Activated naive CD4-positive, alpha-beta T cell treated with anti-CD3 and anti-CD28 coated beads, Interleukin-2, amount 10 ng/mL, durations not matched to agents 7 days and 5 days (primary cell): Measurements from ENCODE around the gene ELOVL2.
A peak's percentile ranks its signal among the peaks of the same experiment; 100 is the strongest.

Source experiments
- CTCF ChIA-PET: fragments of 350-600 bp; sonication (Branson Sonifier 250); formaldehyde crosslinking; loops from one replicate; lab custom pipeline; 2021; ENCODE audit warnings: antibody characterized with exemption; lab: Charles Lee
- DNase-seq: peaks from one replicate; pipeline ENCODE4 v3.0.0-alpha.2; 2020
- H3K27ac Mint-ChIP-seq: one replicate; pipeline ENCODE4 v1.8.0; 2021; ENCODE audit warnings: mild to moderate bottlenecking, moderate library complexity, mixed read lengths
- H3K27me3 Mint-ChIP-seq: one replicate; pipeline ENCODE4 v1.8.0; 2021; ENCODE audit warnings: mild to moderate bottlenecking, mixed read lengths
- H3K36me3 Mint-ChIP-seq: one replicate; pipeline ENCODE4 v1.8.0; 2021; ENCODE audit warnings: mixed read lengths
- H3K4me1 Mint-ChIP-seq: one replicate; pipeline ENCODE4 v1.8.0; 2021; ENCODE audit warnings: mixed read lengths
- H3K4me3 Mint-ChIP-seq: one replicate; pipeline ENCODE4 v1.8.0; 2021; ENCODE audit warnings: mild to moderate bottlenecking, moderate library complexity, mixed read lengths
- H3K9me3 Mint-ChIP-seq: one replicate; pipeline ENCODE4 v1.8.0; 2021; ENCODE audit warnings: mixed read lengths

ELOVL2 gene

DNA sequence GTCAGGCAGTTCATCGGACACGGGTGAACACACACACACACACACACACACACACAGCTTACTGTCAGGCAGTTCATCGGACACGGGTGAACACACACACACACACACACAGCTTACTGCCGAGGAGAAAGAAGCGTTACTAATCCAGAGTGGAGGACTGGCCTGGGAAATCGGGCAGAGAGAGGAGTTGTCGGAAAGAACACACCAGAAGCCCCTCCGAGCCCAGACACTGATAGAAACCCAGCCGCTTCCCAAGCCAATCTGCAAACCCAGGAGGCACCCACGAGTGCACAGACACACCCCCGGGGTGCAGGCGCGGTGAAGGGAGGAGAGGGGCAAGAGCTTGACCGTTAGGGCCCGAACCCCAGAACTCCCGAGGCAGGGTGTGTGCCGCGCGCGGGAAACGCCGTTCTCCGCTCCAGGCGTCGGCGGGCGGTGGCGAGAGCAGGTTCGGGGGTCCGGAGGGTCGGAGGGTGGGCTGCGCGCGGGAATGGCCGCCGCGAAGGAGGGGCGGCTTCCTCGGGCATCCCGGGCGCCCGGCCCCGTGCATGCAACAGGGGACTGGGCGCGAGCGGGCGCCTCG is 636 bp downstream of the ELOVL2 start:
- DNase-seq: no peak
- H3K9me3 Mint-ChIP-seq: no peaks in the 10 kb centered on the region
- peak overlapping the region; percentile 60 for H3K4me3 Mint-ChIP-seq
- no peak overlapping the region for H3K27ac Mint-ChIP-seq
- peaks cover 4% of the 10 kb centered on the region for H3K36me3 Mint-ChIP-seq
- H3K4me1 Mint-ChIP-seq: peaks cover 15% of the 10 kb centered on the region
- H3K27me3 Mint-ChIP-seq: peaks cover 50% of the 10 kb centered on the region
- CTCF ChIA-PET: interaction anchor here (1.8 kb wide), 1 partner anchor 25 kb away, joined by 6 read pairs; no protein-coding TSS in a partner anchor

DNA sequence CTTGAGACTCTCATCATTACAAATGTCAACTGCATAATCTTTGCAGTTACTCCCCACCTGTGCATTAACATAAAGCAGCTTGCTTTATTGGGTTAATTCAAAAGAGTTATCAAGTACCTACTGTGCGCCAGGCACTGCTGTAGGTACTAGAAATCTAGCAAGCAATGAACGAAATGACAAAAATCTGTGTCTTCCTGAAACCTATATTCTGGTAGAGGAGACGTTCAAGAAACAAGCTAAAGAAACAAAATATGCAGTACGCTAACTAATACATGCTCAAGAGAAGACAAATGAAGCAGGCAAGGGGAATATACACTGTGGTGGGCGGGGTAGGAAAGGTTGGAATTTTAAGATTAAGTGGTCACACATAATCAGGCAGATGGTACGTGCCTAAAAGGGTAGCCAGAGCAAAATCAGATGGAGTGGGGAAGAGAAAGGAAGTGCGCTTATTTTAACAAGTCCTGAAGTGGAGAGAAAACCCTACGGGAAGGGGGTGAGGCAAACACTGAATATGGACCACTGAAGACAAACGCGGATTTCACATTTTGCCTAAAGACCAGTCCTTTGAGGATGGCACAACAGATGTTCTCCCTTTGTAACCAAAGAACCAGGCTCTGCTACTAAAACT is 1.2 kb downstream of the ELOVL2 start:
- peak overlapping the region; percentile 60 for H3K4me3 Mint-ChIP-seq
- H3K36me3 Mint-ChIP-seq: peaks cover 4% of the 10 kb centered on the region
- no peak for DNase-seq
- CTCF ChIA-PET: interaction anchor here (1.8 kb wide), 1 partner anchor 26 kb away, joined by 6 read pairs; no protein-coding TSS in a partner anchor
- H3K27ac Mint-ChIP-seq: no peak overlapping the region
- peaks cover 50% of the 10 kb centered on the region for H3K27me3 Mint-ChIP-seq
- H3K9me3 Mint-ChIP-seq: no peaks in the 10 kb centered on the region
- peaks cover 15% of the 10 kb centered on the region for H3K4me1 Mint-ChIP-seq

DNA sequence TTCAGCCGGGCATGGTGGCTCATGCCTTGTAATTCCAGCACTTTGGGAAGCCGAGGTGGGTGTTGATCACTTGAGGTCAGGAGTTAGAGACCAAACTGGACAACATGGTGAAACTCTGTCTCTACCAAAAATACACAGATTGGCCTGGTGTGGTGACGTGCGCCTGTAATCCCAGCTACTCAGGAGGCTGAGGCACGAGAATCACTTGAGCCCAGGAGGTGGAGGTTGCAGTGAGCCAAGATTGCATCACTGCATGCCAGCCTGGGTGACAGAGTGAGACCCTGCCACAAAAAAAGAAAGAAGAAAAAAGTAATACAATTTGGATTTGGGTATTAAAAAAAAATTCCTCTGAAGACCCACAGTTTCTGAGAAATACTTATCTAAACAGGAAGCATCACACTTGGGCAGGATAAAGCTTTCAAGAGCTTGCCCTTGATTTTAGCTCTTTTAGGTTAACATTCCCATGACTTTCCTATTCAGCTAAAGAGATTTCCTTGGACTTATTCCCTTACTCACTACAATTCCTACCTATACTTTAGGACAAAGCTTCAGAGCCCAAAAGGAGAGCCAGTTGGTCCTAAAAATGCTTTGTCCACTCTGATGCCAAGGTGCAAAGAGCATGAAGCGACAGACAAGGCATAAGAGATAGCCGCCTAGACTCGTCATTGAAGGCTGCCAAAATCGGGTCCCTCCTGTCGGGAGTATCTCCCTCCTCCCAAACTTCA is 1.9 kb downstream of the ELOVL2 start:
- CTCF ChIA-PET: interaction anchor here (1.8 kb wide), 1 partner anchor 27 kb away, joined by 6 read pairs; no protein-coding TSS in a partner anchor
- no peaks in the 10 kb centered on the region for H3K9me3 Mint-ChIP-seq
- peaks cover 15% of the 10 kb centered on the region for H3K4me1 Mint-ChIP-seq
- DNase-seq: no peak
- no peak overlapping the region for H3K27ac Mint-ChIP-seq
- peaks cover 53% of the 10 kb centered on the region for H3K27me3 Mint-ChIP-seq
- no peak overlapping the region for H3K4me3 Mint-ChIP-seq
- peaks cover 4% of the 10 kb centered on the region for H3K36me3 Mint-ChIP-seq

DNA sequence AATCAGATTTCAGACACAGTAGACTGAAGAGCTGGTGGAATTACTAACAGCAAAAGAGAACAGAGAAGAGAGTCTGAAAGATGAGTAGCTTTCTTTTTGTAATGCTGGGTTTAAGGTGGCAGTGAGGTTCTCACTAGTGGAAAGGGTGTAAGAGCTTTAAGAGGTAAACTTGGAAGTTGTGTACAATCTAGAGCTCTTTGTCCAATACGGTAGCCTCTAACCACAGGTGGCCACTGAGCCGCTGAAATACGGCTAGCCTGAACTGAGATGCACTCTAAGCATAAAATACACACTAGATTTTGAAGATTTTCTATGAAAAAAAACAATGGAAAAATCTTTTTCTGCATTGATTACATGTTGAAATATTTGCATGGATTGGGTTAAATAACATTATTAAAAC is 4.0 kb downstream of the ELOVL2 start:
- CTCF ChIA-PET: no interaction called here
- DNase-seq: no peak
- Mint-ChIP-seq H3K4me1 (peaks cover 15% of the 10 kb centered on the region), H3K27ac (no peak overlapping the region), H3K36me3 (peaks cover 4% of the 10 kb centered on the region), H3K4me3 (no peak overlapping the region), H3K27me3 (peaks cover 64% of the 10 kb centered on the region), H3K9me3 (no peaks in the 10 kb centered on the region)

DNA sequence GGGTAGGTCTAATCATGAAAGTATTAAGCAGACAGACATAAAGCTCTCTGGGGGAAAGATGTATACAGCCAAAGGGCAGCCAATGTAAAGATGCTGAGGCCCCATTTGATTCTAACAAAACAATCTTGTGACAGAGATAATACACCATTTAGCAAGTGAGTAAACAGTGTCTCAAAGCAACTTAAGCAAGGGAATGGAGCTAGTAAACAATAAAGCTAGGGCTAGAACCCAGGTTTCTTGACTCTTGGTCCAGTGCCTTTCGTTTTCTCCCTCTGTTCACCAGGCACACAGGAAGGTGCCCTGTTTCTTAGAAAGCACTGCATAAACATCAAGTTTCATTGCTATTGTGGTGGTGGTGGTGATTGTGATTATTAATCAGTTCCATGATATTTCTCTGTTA is 5.1 kb downstream of the ELOVL2 start:
- H3K4me1 Mint-ChIP-seq: peaks cover 9% of the 10 kb centered on the region
- no peaks in the 10 kb centered on the region for H3K9me3 Mint-ChIP-seq
- H3K36me3 Mint-ChIP-seq: peaks cover 1% of the 10 kb centered on the region
- no peak overlapping the region for H3K4me3 Mint-ChIP-seq
- peaks cover 60% of the 10 kb centered on the region for H3K27me3 Mint-ChIP-seq
- no peak for DNase-seq
- CTCF ChIA-PET: no interaction called here
- H3K27ac Mint-ChIP-seq: no peak overlapping the region

DNA sequence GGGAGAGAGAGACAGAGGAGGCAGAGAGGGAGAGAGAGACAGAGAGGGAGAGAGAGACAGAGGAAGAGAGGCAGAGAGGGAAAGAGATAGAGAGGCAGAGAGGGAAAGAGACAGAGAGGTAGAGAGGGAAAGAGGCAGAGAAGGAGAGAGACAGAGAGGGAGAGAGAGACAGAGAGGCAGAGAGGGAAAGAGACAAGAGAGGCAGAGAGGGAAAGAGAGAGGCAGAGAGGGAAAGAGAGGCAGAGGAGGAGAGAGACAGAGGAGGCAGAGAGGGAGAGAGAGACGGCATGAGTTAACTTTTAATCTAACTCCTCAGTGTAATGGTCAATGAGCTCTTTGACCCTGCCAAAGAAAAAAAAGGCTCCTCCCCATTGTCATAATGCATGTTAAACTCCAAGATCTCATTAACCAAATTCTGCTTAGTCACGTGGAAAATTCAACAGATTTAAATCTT is 7.1 kb downstream of the ELOVL2 start:
- no peaks in the 10 kb centered on the region for H3K9me3 Mint-ChIP-seq
- peaks cover 44% of the 10 kb centered on the region for H3K27me3 Mint-ChIP-seq
- H3K4me1 Mint-ChIP-seq: no peaks in the 10 kb centered on the region
- no peaks in the 10 kb centered on the region for H3K36me3 Mint-ChIP-seq
- CTCF ChIA-PET: interaction anchor here (0.6 kb wide), 1 partner anchor 277 kb away, joined by 3 read pairs; no protein-coding TSS in a partner anchor
- H3K27ac Mint-ChIP-seq: no peak overlapping the region
- H3K4me3 Mint-ChIP-seq: no peak overlapping the region
- DNase-seq: no peak

DNA sequence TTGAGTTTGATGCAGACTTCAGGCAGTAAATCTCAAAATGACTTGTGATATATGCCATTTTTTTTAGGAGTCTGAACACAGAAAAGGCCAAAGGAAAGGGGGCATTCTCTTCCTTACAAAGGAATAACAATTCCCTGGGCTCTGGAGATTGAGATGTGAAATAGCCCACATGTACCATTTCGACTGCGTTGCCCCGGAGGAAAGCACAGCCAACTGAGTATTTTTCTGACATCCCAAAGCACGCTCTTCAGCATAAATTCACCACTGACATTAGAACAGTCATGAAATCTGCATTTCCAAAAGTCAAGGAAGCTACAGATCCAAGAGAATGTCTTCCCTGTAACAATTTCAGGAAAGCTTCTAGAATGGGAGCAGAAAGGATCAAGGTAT is 7.8 kb downstream of the ELOVL2 start:
- Mint-ChIP-seq H3K27ac (no peak overlapping the region), H3K4me3 (no peak overlapping the region), H3K36me3 (no peaks in the 10 kb centered on the region), H3K9me3 (no peaks in the 10 kb centered on the region), H3K27me3 (peaks cover 41% of the 10 kb centered on the region), H3K4me1 (no peaks in the 10 kb centered on the region)
- CTCF ChIA-PET: interaction anchor here (0.7 kb wide), 1 partner anchor 18 kb away, joined by 4 read pairs; no protein-coding TSS in a partner anchor
- no peak for DNase-seq

DNA sequence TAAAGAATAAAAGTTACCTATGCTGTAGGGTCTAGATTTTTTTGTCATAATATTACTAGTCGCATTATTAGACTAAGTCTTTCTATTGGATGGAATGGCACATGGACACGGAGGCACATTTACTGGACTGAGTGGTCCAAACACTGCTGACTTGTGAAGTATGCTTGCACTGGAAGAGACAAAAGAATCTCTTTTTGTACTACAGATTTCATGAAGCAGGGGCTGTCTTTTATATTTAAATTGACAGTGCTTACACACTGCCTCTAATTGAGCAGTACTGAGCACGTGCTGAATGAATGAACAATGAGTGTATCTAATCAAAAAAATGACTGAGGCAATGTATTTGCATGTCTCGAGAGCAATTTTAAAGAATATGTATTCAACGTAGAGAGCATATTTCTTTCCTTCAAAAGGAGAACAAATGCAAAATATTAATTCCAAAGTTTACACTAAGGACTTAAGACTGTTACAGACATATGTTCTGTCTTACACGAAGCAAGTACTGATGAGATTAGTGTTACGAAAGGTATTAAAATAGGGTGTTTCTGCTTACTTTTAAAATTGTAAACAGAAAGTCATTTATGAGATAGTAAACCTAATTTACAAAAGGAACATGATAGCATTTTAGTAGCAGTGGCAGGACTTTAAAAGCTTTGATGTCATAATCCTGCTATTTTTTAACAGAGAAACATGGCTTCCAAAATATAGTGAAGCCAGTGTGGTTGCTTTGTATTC is 8.3 kb downstream of the ELOVL2 start:
- CTCF ChIA-PET: interaction anchor here (0.7 kb wide), 1 partner anchor 19 kb away, joined by 4 read pairs; no protein-coding TSS in a partner anchor
- H3K4me3 Mint-ChIP-seq: no peak overlapping the region
- H3K9me3 Mint-ChIP-seq: no peaks in the 10 kb centered on the region
- H3K36me3 Mint-ChIP-seq: no peaks in the 10 kb centered on the region
- H3K4me1 Mint-ChIP-seq: no peaks in the 10 kb centered on the region
- no peak overlapping the region for H3K27ac Mint-ChIP-seq
- H3K27me3 Mint-ChIP-seq: peaks cover 36% of the 10 kb centered on the region
- DNase-seq: no peak

DNA sequence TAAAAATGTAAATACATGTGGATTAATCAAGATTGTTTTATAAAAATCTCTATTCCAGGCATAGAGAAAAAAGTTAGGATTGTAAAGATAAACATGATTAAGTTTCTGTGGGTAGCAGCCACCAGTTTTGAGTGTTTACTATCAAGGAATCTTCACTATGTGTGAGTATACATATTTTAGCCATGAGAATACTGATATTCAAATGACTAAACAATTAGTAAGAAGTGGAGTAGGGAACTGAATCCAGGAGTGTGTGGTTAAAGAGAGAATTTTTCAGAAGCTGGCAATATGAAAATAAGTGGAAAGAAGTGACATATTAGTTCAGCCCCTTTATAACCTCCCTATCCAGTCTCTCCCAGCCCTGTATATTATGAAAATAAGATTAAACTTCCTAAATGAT is 10.3 kb downstream of the ELOVL2 start:
- CTCF ChIA-PET: no interaction called here
- H3K4me3 Mint-ChIP-seq: no peak overlapping the region
- H3K9me3 Mint-ChIP-seq: no peaks in the 10 kb centered on the region
- no peak for DNase-seq
- no peaks in the 10 kb centered on the region for H3K4me1 Mint-ChIP-seq
- peaks cover 29% of the 10 kb centered on the region for H3K27me3 Mint-ChIP-seq
- no peak overlapping the region for H3K27ac Mint-ChIP-seq
- H3K36me3 Mint-ChIP-seq: no peaks in the 10 kb centered on the region

DNA sequence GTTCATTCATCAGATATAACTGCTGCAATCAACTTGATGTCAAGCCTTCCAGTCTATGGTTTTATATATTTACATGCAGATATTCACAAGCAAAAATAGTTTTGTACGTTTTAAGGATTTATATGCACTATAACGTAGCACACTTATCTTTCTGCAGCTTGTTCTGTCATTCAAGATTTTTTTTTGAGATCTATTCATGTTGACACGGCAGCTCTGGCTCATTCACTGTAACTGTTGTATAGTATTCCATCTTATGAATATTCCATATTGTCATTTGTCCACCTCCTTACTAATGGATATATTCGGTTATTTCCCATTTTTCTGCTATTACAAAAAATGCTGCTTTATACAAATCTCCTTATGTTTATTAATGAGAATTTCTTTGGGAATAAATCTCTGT is 13.2 kb downstream of the ELOVL2 start:
- H3K27me3 Mint-ChIP-seq: peaks cover 36% of the 10 kb centered on the region

DNA sequence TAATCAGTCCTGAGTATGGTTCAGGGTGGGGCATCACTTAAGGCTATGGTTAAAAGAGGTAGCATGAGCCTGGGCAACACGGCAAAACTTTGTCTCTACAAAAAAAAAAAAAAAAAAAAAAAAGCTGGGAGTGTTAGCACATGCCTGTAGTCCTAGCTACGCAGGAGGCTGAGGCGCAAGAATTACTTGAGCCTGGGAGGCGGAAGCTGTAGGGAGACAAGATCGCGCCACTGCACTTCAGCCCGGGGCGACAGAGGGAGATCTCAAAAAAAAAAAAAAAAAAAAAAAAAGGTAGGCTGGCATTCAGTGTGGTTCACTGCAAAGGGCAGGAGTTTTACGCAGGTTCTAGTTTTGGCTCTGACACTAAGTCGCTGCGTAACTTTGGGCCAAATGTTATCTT is 15.1 kb downstream of the ELOVL2 start:
- no peak for DNase-seq
- Mint-ChIP-seq H3K9me3 (no peaks in the 10 kb centered on the region), H3K36me3 (no peaks in the 10 kb centered on the region), H3K4me1 (no peaks in the 10 kb centered on the region), H3K27me3 (peaks cover 35% of the 10 kb centered on the region), H3K27ac (no peak overlapping the region), H3K4me3 (no peak overlapping the region)
- CTCF ChIA-PET: no interaction called here

More for the DNA sequence above, 13.2 kb downstream of the ELOVL2 start:
- no peaks in the 10 kb centered on the region for H3K9me3 Mint-ChIP-seq
- no peaks in the 10 kb centered on the region for H3K4me1 Mint-ChIP-seq
- no peaks in the 10 kb centered on the region for H3K36me3 Mint-ChIP-seq
- CTCF ChIA-PET: no interaction called here
- H3K27ac Mint-ChIP-seq: no peak overlapping the region
- no peak overlapping the region for H3K4me3 Mint-ChIP-seq
- DNase-seq: no peak

DNA sequence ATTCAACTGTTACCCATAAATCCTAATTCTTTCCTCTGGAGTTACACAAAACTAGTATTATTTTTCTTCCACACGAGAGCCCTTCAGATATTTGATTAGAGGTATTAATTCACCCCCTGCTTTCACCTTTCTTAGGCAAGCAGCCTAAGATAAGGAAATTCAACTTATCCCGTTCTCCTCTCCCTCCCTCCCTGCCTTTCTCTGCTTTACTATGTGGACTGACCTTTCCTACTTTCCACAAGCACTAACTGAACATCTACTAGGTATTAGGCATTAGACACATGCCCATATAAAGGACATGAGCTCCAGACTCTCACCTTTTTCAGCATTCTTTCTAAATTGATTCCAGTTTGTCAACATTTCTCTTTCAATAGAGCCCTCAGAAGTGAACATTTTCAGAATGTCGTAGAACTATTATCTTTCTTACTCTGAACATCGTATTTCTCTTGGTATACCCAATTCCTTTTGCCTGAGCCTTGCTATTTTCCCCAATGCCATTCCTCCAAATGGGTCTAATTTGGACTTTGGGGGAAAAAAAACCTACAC is 16.5 kb downstream of the ELOVL2 start:
- no peak overlapping the region for H3K4me3 Mint-ChIP-seq
- H3K4me1 Mint-ChIP-seq: no peaks in the 10 kb centered on the region
- CTCF ChIA-PET: no interaction called here
- H3K27me3 Mint-ChIP-seq: peaks cover 34% of the 10 kb centered on the region
- H3K9me3 Mint-ChIP-seq: no peaks in the 10 kb centered on the region
- no peak overlapping the region for H3K27ac Mint-ChIP-seq
- no peaks in the 10 kb centered on the region for H3K36me3 Mint-ChIP-seq
- DNase-seq: no peak

DNA sequence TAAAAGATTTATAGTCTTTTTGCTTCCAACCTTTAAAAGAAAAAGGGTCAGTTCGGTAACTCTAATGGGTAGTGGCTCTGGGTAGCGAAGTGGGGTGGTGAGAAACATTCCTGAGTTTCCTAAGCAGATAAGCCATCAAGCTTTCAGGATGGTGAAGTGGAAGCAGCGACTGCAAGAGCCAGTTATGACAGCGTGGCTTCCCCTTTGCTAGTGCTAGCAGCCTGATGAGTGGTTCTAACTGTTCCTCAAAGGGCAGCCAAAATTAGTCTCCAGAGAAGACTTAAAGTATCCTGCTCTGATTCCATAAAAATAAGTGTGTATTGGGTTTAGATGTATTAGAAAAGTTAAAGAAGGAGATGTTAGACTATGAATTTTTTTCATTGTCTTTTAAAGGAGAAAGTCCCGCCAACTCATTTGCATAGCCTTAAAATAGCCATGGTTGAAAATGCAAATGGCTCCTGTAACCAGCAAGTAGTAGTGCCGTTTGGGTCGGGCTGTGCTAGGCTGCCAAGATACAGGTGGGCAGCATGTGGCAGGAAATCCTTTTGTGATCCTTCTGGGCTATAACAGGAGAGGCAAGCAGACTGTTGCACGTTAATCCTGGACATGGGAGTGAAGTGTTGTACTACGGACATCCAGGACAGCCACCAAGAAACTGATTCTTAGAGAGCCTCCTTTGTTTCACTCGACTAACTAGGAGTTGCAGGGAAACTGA is 18.0 kb downstream of the ELOVL2 start:
- no peaks in the 10 kb centered on the region for H3K4me1 Mint-ChIP-seq
- H3K9me3 Mint-ChIP-seq: no peaks in the 10 kb centered on the region
- DNase-seq: no peak
- no peak overlapping the region for H3K27ac Mint-ChIP-seq
- no peak overlapping the region for H3K4me3 Mint-ChIP-seq
- H3K36me3 Mint-ChIP-seq: no peaks in the 10 kb centered on the region
- H3K27me3 Mint-ChIP-seq: peaks cover 34% of the 10 kb centered on the region
- CTCF ChIA-PET: interaction anchor here (1.0 to 1.1 kb wide), 2 partner anchors 43 to 71 kb away, joined by 3 read pairs; no protein-coding TSS in a partner anchor
